Right atrium auricular region (tissue), 2 donors: Measurements from ENCODE around the gene PRPF8. TPM values are rescaled to one million over a fixed set of nuclear protein-coding genes. Genes with fewer than 3 reads are reported as not detected.
"Not testable (repeated sequence)": the region's sequence is repeated elsewhere in the genome, so short reads cannot be mapped to it uniquely, and the experiment has no call there.

ENCODE experiments used
- DNase-seq: peaks from one replicate; pipeline ENCODE4 v3.0.0-alpha.2; 2019; ENCODE audit warnings: low spot score
- H3K27ac ChIP-seq, 2 donors: fragments of 200-600 bp; sonication (generic); 1 replicate in 1 of 2; 2 replicates in 1 of 2; pipeline ENCODE4 v1.5.1; 2016 to 2019
- H3K27me3 ChIP-seq, 2 donors: fragments of 200-600 bp; sonication (generic); one replicate each; pipeline versions ENCODE4 v1.5.1 to v1.6.0; 2017 to 2019
- H3K36me3 ChIP-seq: fragments of 200-600 bp; sonication (generic); one replicate; pipeline ENCODE4 v1.5.1; 2016
- H3K4me1 ChIP-seq, 2 donors: fragments of 200-600 bp; sonication (generic); one replicate each; pipeline versions ENCODE4 v1.5.1 to v1.6.0; 2017 to 2019
- H3K4me3 ChIP-seq, 2 donors: fragments of 200-600 bp; sonication (generic); 1 replicate in 1 of 2; 2 replicates in 1 of 2; pipeline ENCODE4 v1.5.1; 2017 to 2019; ENCODE audit warnings: mild to moderate bottlenecking in 1 of 2, moderate library complexity in 1 of 2
- H3K9me3 ChIP-seq, 2 donors: fragments of 200-600 bp; sonication (generic); one replicate each; pipeline ENCODE4 v1.5.1; 2019
- CTCF ChIP-seq, 2 donors: fragments of 200-600 bp; sonication (generic); IDR thresholded peaks; one replicate each; pipeline ENCODE4 v1.5.1; 2019; ENCODE audit warnings: antibody characterized with exemption in 2 of 2
- total RNA-seq, 2 donors: library from RNA; depleted of rRNA; stranded (reverse); fragments of >200 nt; gene quantifications; one replicate each; pipeline ENCODE4 v1.1.0, GENCODE V29; 2016

The PRPF8 gene
- total RNA-seq, 2 donors from 2014 or later, result 90.1 to 144 TPM

GRCh38 chr17:1673041-1673785, 11.5 kb downstream of the PRPF8 start:
- TF ChIP-seq CTCF (IDR thresholded peaks at IDR 0.05), result no peak
- H3K27ac ChIP-seq, result no peak overlapping the region
- no peaks in the 10 kb centered on the region for H3K9me3 ChIP-seq
- no peaks in the 10 kb centered on the region for H3K27me3 ChIP-seq
- H3K4me1 ChIP-seq, result peaks cover 0 to 11% of the 10 kb centered on the region in 2 donors
- H3K4me3 ChIP-seq, result no peak overlapping the region
- DNase-seq, result no peak
- peaks cover 89% of the 10 kb centered on the region for H3K36me3 ChIP-seq

DNA sequence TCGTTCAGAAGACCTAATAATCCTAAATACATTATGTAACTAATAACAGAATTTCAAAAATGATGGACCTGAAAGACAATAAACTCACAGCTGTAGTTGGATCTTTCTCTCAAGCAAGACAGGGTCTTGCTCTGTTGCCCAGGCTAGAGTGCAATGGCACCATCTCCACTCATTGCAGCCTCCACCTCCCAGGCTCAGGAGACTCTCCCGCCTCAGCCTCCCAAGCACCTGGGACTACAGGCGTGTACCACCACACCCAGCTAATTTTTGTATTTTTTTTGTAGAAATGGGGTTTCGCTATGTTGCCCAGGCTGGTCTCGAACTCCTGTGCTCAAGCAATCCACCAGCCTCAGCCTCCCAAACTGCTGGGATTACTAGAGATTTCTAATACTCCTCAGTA, 20.7 kb downstream of the PRPF8 start:
- DNase-seq, H3K9me3 ChIP-seq, H3K27ac ChIP-seq, H3K4me1 ChIP-seq, H3K4me3 ChIP-seq, H3K27me3 ChIP-seq: not testable (repeated sequence)
- H3K36me3 ChIP-seq, result peaks cover 83% of the 10 kb centered on the region

GRCh38 chr17:1661045-1661444, 23.6 kb downstream of the PRPF8 start:
- Histone ChIP-seq H3K4me3 (no peak overlapping the region), H3K9me3 (no peaks in the 10 kb centered on the region), H3K27ac (no peak overlapping the region), H3K4me1 (no peaks in the 10 kb centered on the region), H3K36me3 (peaks cover 94% of the 10 kb centered on the region), H3K27me3 (no peaks in the 10 kb centered on the region)
- TF ChIP-seq CTCF (IDR thresholded peaks at IDR 0.05), result no peak
- no peak for DNase-seq

- Histone ChIP-seq H3K27ac (no peak overlapping the region), H3K27me3 (no peaks in the 10 kb centered on the region), H3K9me3 (no peaks in the 10 kb centered on the region), H3K4me3 (no peak overlapping the region), H3K36me3 (peaks cover 100% of the 10 kb centered on the region), H3K4me1 (no peaks in the 10 kb centered on the region)
- DNase-seq, result no peak
- no peak for TF ChIP-seq CTCF (IDR thresholded peaks at IDR 0.05)
Observed at GRCh38 chr17:1658100-1658499, 26.6 kb downstream of the PRPF8 start.

DNA sequence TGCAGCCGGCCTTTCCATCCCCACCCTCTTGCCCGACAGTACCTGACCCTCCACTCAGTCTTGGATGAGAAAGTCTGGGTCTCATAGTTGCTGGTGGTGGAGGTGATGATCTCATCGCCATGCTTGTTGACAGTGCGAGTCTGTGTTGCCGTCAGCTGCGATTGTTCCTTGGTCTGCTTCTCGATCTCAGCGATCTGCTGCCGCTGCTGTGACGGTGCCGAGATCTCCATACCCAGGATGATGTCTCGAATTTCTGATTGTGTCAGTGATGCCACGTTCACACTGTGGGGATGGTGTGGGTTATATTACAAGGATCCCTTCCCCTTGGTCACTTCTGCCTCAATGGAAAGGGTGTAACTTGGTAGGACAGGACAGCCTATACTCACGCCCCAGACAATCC, 30.9 kb downstream of the PRPF8 start:
- H3K9me3 ChIP-seq, result no peaks in the 10 kb centered on the region
- H3K4me1 ChIP-seq, result peaks cover 0 to 13% of the 10 kb centered on the region in 2 donors
- no peak overlapping the region for H3K27ac ChIP-seq
- DNase-seq, result no peak
- H3K27me3 ChIP-seq, result no peaks in the 10 kb centered on the region
- peaks cover 85% of the 10 kb centered on the region for H3K36me3 ChIP-seq
- TF ChIP-seq CTCF (IDR thresholded peaks at IDR 0.05), result no peak
- no peak overlapping the region for H3K4me3 ChIP-seq

GRCh38 chr17:1652794-1653193, 31.9 kb downstream of the PRPF8 start:
- H3K36me3 ChIP-seq, result peaks cover 76% of the 10 kb centered on the region
- not testable (repeated sequence) for DNase-seq, H3K27me3 ChIP-seq

GRCh38 chr17:1651559-1651844, 33.2 kb downstream of the PRPF8 start:
- no peaks in the 10 kb centered on the region for H3K27me3 ChIP-seq
- H3K36me3 ChIP-seq, result peaks cover 71% of the 10 kb centered on the region
- H3K4me1 ChIP-seq, result peaks cover 0 to 34% of the 10 kb centered on the region in 2 donors
- no peaks in the 10 kb centered on the region for H3K9me3 ChIP-seq
- no peak for TF ChIP-seq CTCF (IDR thresholded peaks at IDR 0.05)
- no peak for DNase-seq
- no peak overlapping the region for H3K4me3 ChIP-seq
- H3K27ac ChIP-seq, result no peak overlapping the region

More at GRCh38 chr17:1652794-1653193, 31.9 kb downstream of the PRPF8 start:
- not testable (repeated sequence) for H3K9me3 ChIP-seq, H3K4me3 ChIP-seq, H3K27ac ChIP-seq
- H3K4me1 ChIP-seq, result peaks cover 0 to 21% of the 10 kb centered on the region in 2 donors
